Nephron (organoid): ENCODE measurements around the gene U2AF1L4.

Experiments used
- H3K27ac Mint-ChIP-seq, 3 experiments: 2 replicates each; pipeline ENCODE4 v1.8.0; 2020; ENCODE audit warnings: mixed read lengths in 3 of 3, mild to moderate bottlenecking in 2 of 3, moderate library complexity in 1 of 3
- H3K27me3 Mint-ChIP-seq: 2 replicates; pipeline ENCODE4 v1.8.0; 2021; ENCODE audit warnings: low read depth, mild to moderate bottlenecking, moderate library complexity, mixed read lengths
- H3K36me3 Mint-ChIP-seq: 2 replicates; pipeline ENCODE4 v1.8.0; 2020; ENCODE audit warnings: low read depth, mixed read lengths
- H3K4me1 Mint-ChIP-seq: 2 replicates; pipeline ENCODE4 v1.8.0; 2020; ENCODE audit warnings: mixed read lengths
- H3K4me3 Mint-ChIP-seq, 3 experiments: 2 replicates each; pipeline ENCODE4 v1.8.0; 2020; ENCODE audit warnings: mild to moderate bottlenecking in 3 of 3, mixed read lengths in 3 of 3, moderate library complexity in 2 of 3
- H3K9me3 Mint-ChIP-seq: 2 replicates; pipeline ENCODE4 v1.8.0; 2020; ENCODE audit warnings: mixed read lengths
- CTCF ChIP-seq, 3 experiments: fragments of 200-600 bp; sonication (generic); IDR thresholded peaks; one replicate each; pipeline ENCODE4 v1.5.0; 2021; ENCODE audit warnings: antibody characterized with exemption in 3 of 3; ENCODE audit not compliant: unreplicated experiment in 3 of 3

Gene U2AF1L4

GRCh38 chr19:35768082-35768421, 22.8 kb upstream of the U2AF1L4 start:
- no peak overlapping the region for H3K4me3 Mint-ChIP-seq
- TF ChIP-seq CTCF (IDR thresholded peaks at IDR 0.05; ENCODE audit: unreplicated experiment in 3 of 3) = no peak
- peaks cover 5% of the 10 kb centered on the region for H3K4me1 Mint-ChIP-seq
- H3K36me3 Mint-ChIP-seq = peaks cover 13% of the 10 kb centered on the region
- peak overlapping the region in 1 of 3 experiments; percentile 49 for H3K27ac Mint-ChIP-seq
- H3K27me3 Mint-ChIP-seq = peaks cover 4% of the 10 kb centered on the region
- no peaks in the 10 kb centered on the region for H3K9me3 Mint-ChIP-seq

- Mint-ChIP-seq H3K9me3 (no peaks in the 10 kb centered on the region), H3K4me1 (peaks cover 5% of the 10 kb centered on the region), H3K4me3 (peak overlapping the region in 2 of 3 experiments; percentile 38 to 43), H3K27me3 (peaks cover 4% of the 10 kb centered on the region), H3K27ac (peak overlapping the region in 1 of 3 experiments; percentile 87), H3K36me3 (peaks cover 13% of the 10 kb centered on the region)
- no peak for TF ChIP-seq CTCF (IDR thresholded peaks at IDR 0.05; ENCODE audit: unreplicated experiment in 3 of 3)
Observed at GRCh38 chr19:35767288-35768081, 22.3 kb upstream of the U2AF1L4 start.

GRCh38 chr19:35766571-35767104, 21.4 kb upstream of the U2AF1L4 start:
- no peak overlapping the region for H3K4me3 Mint-ChIP-seq
- H3K4me1 Mint-ChIP-seq = peaks cover 5% of the 10 kb centered on the region
- peak overlapping the region in 1 of 3 experiments; percentile 38 for H3K27ac Mint-ChIP-seq
- peaks cover 4% of the 10 kb centered on the region for H3K27me3 Mint-ChIP-seq
- no peak for TF ChIP-seq CTCF (IDR thresholded peaks at IDR 0.05; ENCODE audit: unreplicated experiment in 3 of 3)
- no peaks in the 10 kb centered on the region for H3K9me3 Mint-ChIP-seq
- H3K36me3 Mint-ChIP-seq = peaks cover 20% of the 10 kb centered on the region

GRCh38 chr19:35764432-35765315, 19.5 kb upstream of the U2AF1L4 start:
- Mint-ChIP-seq H3K4me3 (no peak overlapping the region), H3K27me3 (peaks cover 4% of the 10 kb centered on the region), H3K4me1 (peaks cover 5% of the 10 kb centered on the region), H3K36me3 (peaks cover 20% of the 10 kb centered on the region), H3K27ac (no peak overlapping the region), H3K9me3 (no peaks in the 10 kb centered on the region)
- no peak for TF ChIP-seq CTCF (IDR thresholded peaks at IDR 0.05; ENCODE audit: unreplicated experiment in 3 of 3)

- Mint-ChIP-seq H3K27ac (no peak overlapping the region), H3K9me3 (no peaks in the 10 kb centered on the region), H3K4me1 (peaks cover 25% of the 10 kb centered on the region), H3K27me3 (peaks cover 4% of the 10 kb centered on the region), H3K36me3 (peaks cover 22% of the 10 kb centered on the region), H3K4me3 (peak overlapping the region; percentile 26 to 67 (median 50))
- TF ChIP-seq CTCF (IDR thresholded peaks at IDR 0.05; ENCODE audit: unreplicated experiment in 3 of 3) = no peak
Observed at GRCh38 chr19:35760711-35761349, 15.6 kb upstream of the U2AF1L4 start.
